Measurements from ENCODE around the gene MESP2.

Gene MESP2

GRCh38 chr15:89810837-89811236 lies 34.7 kb downstream of the MESP2 start:
- Mint-ChIP-seq H3K9me3 (no peaks in the 10 kb centered on the region), H3K27me3 (peaks cover 18% of the 10 kb centered on the region), H3K4me3 (no peak overlapping the region), H3K36me3 (peaks cover 2% of the 10 kb centered on the region), H3K27ac (peak overlapping the region; percentile 68), H3K4me1 (peaks cover 8% of the 10 kb centered on the region)

- H3K9me3 Mint-ChIP-seq: peaks cover 5% of the 10 kb centered on the region
These were observed 36.1 kb downstream of the MESP2 start for GRCh38 chr15:89812011-89812846.

GRCh38 chr15:89812847-89813320 lies 36.8 kb downstream of the MESP2 start:
- peaks cover 29% of the 10 kb centered on the region for H3K27me3 Mint-ChIP-seq
- H3K9me3 Mint-ChIP-seq: peaks cover 5% of the 10 kb centered on the region
- H3K27ac Mint-ChIP-seq: no peak overlapping the region
- peaks cover 9% of the 10 kb centered on the region for H3K36me3 Mint-ChIP-seq
- peaks cover 8% of the 10 kb centered on the region for H3K4me1 Mint-ChIP-seq
- no peak overlapping the region for H3K4me3 Mint-ChIP-seq

More at GRCh38 chr15:89812011-89812846, 36.1 kb downstream of the MESP2 start:
- H3K27ac Mint-ChIP-seq: no peak overlapping the region
- no peak overlapping the region for H3K4me3 Mint-ChIP-seq
- H3K27me3 Mint-ChIP-seq: peaks cover 26% of the 10 kb centered on the region
- H3K4me1 Mint-ChIP-seq: peaks cover 8% of the 10 kb centered on the region
- H3K36me3 Mint-ChIP-seq: peaks cover 9% of the 10 kb centered on the region

- Mint-ChIP-seq H3K4me1 (peaks cover 8% of the 10 kb centered on the region), H3K9me3 (peaks cover 5% of the 10 kb centered on the region), H3K27ac (no peak overlapping the region), H3K27me3 (peaks cover 34% of the 10 kb centered on the region), H3K36me3 (peaks cover 9% of the 10 kb centered on the region), H3K4me3 (peak overlapping the region; percentile 76)
These were observed 37.4 kb downstream of the MESP2 start for GRCh38 chr15:89813381-89814111.

- Mint-ChIP-seq H3K4me1 (peaks cover 8% of the 10 kb centered on the region), H3K36me3 (peaks cover 9% of the 10 kb centered on the region), H3K27me3 (peaks cover 34% of the 10 kb centered on the region), H3K27ac (no peak overlapping the region), H3K9me3 (peaks cover 5% of the 10 kb centered on the region), H3K4me3 (peak overlapping the region; percentile 76)
These were observed 38.1 kb downstream of the MESP2 start for GRCh38 chr15:89814112-89814742.

- H3K36me3 Mint-ChIP-seq: peaks cover 9% of the 10 kb centered on the region
- H3K9me3 Mint-ChIP-seq: peaks cover 5% of the 10 kb centered on the region
- H3K4me3 Mint-ChIP-seq: peak overlapping the region; percentile 84
- peaks cover 8% of the 10 kb centered on the region for H3K4me1 Mint-ChIP-seq
- no peak overlapping the region for H3K27ac Mint-ChIP-seq
- H3K27me3 Mint-ChIP-seq: peaks cover 34% of the 10 kb centered on the region
These were observed 39.6 kb downstream of the MESP2 start for GRCh38 chr15:89815769-89816168.

GRCh38 chr15:89817701-89818280 lies 41.7 kb downstream of the MESP2 start:
- Mint-ChIP-seq H3K36me3 (peaks cover 9% of the 10 kb centered on the region), H3K27ac (no peak overlapping the region), H3K4me3 (no peak overlapping the region), H3K27me3 (peaks cover 35% of the 10 kb centered on the region), H3K9me3 (peaks cover 5% of the 10 kb centered on the region), H3K4me1 (peaks cover 8% of the 10 kb centered on the region)

- peaks cover 5% of the 10 kb centered on the region for H3K9me3 Mint-ChIP-seq
- H3K27ac Mint-ChIP-seq: no peak overlapping the region
- H3K36me3 Mint-ChIP-seq: peaks cover 9% of the 10 kb centered on the region
- H3K4me1 Mint-ChIP-seq: peaks cover 8% of the 10 kb centered on the region
- H3K27me3 Mint-ChIP-seq: peaks cover 33% of the 10 kb centered on the region
- H3K4me3 Mint-ChIP-seq: no peak overlapping the region
These were observed 42.2 kb downstream of the MESP2 start for GRCh38 chr15:89818287-89818686.

GRCh38 chr15:89820666-89821611 lies 44.8 kb downstream of the MESP2 start:
- Mint-ChIP-seq H3K9me3 (peaks cover 5% of the 10 kb centered on the region), H3K4me1 (no peaks in the 10 kb centered on the region), H3K27ac (no peak overlapping the region), H3K36me3 (peaks cover 5% of the 10 kb centered on the region), H3K4me3 (no peak overlapping the region), H3K27me3 (peaks cover 22% of the 10 kb centered on the region)

- peaks cover 14% of the 10 kb centered on the region for H3K27me3 Mint-ChIP-seq
These were observed 45.9 kb downstream of the MESP2 start for GRCh38 chr15:89822026-89822425.

GRCh38 chr15:89822611-89822950 lies 46.4 kb downstream of the MESP2 start:
- Mint-ChIP-seq H3K9me3 (no peaks in the 10 kb centered on the region), H3K36me3 (no peaks in the 10 kb centered on the region), H3K27me3 (peaks cover 12% of the 10 kb centered on the region), H3K4me3 (no peak overlapping the region), H3K27ac (no peak overlapping the region), H3K4me1 (no peaks in the 10 kb centered on the region)

More at GRCh38 chr15:89822026-89822425, 45.9 kb downstream of the MESP2 start:
- H3K9me3 Mint-ChIP-seq: no peaks in the 10 kb centered on the region
- no peaks in the 10 kb centered on the region for H3K4me1 Mint-ChIP-seq
- H3K36me3 Mint-ChIP-seq: no peaks in the 10 kb centered on the region
- no peak overlapping the region for H3K4me3 Mint-ChIP-seq
- H3K27ac Mint-ChIP-seq: no peak overlapping the region

- Mint-ChIP-seq H3K4me1 (no peaks in the 10 kb centered on the region), H3K27me3 (peaks cover 10% of the 10 kb centered on the region), H3K9me3 (no peaks in the 10 kb centered on the region), H3K36me3 (no peaks in the 10 kb centered on the region), H3K27ac (no peak overlapping the region), H3K4me3 (no peak overlapping the region)
These were observed 47.0 kb downstream of the MESP2 start for GRCh38 chr15:89822951-89823711.

GRCh38 chr15:89823836-89824606 lies 47.9 kb downstream of the MESP2 start:
- H3K9me3 Mint-ChIP-seq: no peaks in the 10 kb centered on the region
- peaks cover 7% of the 10 kb centered on the region for H3K27me3 Mint-ChIP-seq
- H3K36me3 Mint-ChIP-seq: no peaks in the 10 kb centered on the region
- no peaks in the 10 kb centered on the region for H3K4me1 Mint-ChIP-seq
- no peak overlapping the region for H3K4me3 Mint-ChIP-seq
- H3K27ac Mint-ChIP-seq: no peak overlapping the region

GRCh38 chr15:89824607-89824867 lies 48.4 kb downstream of the MESP2 start:
- Mint-ChIP-seq H3K27me3 (peaks cover 5% of the 10 kb centered on the region), H3K36me3 (no peaks in the 10 kb centered on the region), H3K4me1 (no peaks in the 10 kb centered on the region), H3K9me3 (no peaks in the 10 kb centered on the region), H3K27ac (no peak overlapping the region), H3K4me3 (no peak overlapping the region)
